Parathyroid adenoma (tissue), 2 donors: Measurements from ENCODE around the gene DAB2IP.
A peak's percentile ranks its signal among the peaks of the same experiment; 100 is the strongest.

Experiments used
- H2AFZ ChIP-seq: fragments of 300-600 bp; sonication (generic); one replicate; pipeline ENCODE4 v1.7.0; 2017; ENCODE audit warnings: antibody characterized with exemption, mild to moderate bottlenecking
- H3K27ac ChIP-seq: fragments of 300-600 bp; sonication (generic); one replicate; pipeline ENCODE4 v1.7.0; 2017
- H3K27me3 ChIP-seq: fragments of 300-600 bp; sonication (generic); one replicate; pipeline ENCODE4 v1.7.0; 2017; ENCODE audit warnings: low read length; ENCODE audit not compliant: control insufficient read depth, insufficient read depth
- H3K36me3 ChIP-seq: fragments of 300-600 bp; sonication (generic); one replicate; pipeline ENCODE4 v1.7.0; 2017; ENCODE audit warnings: low read length; ENCODE audit not compliant: control insufficient read depth, insufficient read depth
- H3K4me1 ChIP-seq: fragments of 300-600 bp; sonication (generic); one replicate; pipeline ENCODE4 v1.7.0; 2017; ENCODE audit warnings: control low read depth
- H3K4me2 ChIP-seq: fragments of 300-600 bp; sonication (generic); one replicate; pipeline ENCODE4 v1.7.0; 2017; ENCODE audit warnings: low read length
- H3K4me3 ChIP-seq: fragments of 300-600 bp; sonication (generic); one replicate; pipeline ENCODE4 v1.7.0; 2017; ENCODE audit warnings: low read depth, low read length
- H3K79me2 ChIP-seq: fragments of 300-600 bp; sonication (generic); one replicate; pipeline ENCODE4 v1.7.0; 2017; ENCODE audit warnings: control low read depth
- H3K9ac ChIP-seq: fragments of 300-600 bp; sonication (generic); one replicate; pipeline ENCODE4 v1.7.0; 2017; ENCODE audit warnings: mild to moderate bottlenecking
- H3K9me3 ChIP-seq: fragments of 300-600 bp; sonication (generic); one replicate; pipeline ENCODE4 v1.7.0; 2017; ENCODE audit warnings: low read length; ENCODE audit not compliant: control insufficient read depth
- CTCF ChIP-seq: fragments of 300-600 bp; sonication (generic); IDR thresholded peaks from one replicate; pipeline ENCODE4 v1.7.0; 2017; ENCODE audit warnings: antibody characterized with exemption, mild to moderate bottlenecking
- donor health status: primary hyperparathyroidism.

Gene DAB2IP

GRCh38 chr9:121685795-121686377 lies 34.5 kb downstream of the DAB2IP start:
- Histone ChIP-seq H3K27ac (no peak overlapping the region), H3K79me2 (no peaks in the 10 kb centered on the region), H2AFZ (no peak overlapping the region), H3K4me1 (no peaks in the 10 kb centered on the region), H3K9me3 (no peaks in the 10 kb centered on the region), H3K4me2 (no peak overlapping the region), H3K27me3 (no peaks in the 10 kb centered on the region), H3K36me3 (no peaks in the 10 kb centered on the region), H3K9ac (no peak overlapping the region), H3K4me3 (no peak overlapping the region)
- no peak for TF ChIP-seq CTCF

GRCh38 chr9:121686930-121687541 lies 35.6 kb downstream of the DAB2IP start:
- no peak overlapping the region for H3K4me2 ChIP-seq
- peak; percentile 62 for TF ChIP-seq CTCF
- no peaks in the 10 kb centered on the region for H3K9me3 ChIP-seq
- H3K36me3 ChIP-seq = no peaks in the 10 kb centered on the region
- no peak overlapping the region for H3K27ac ChIP-seq
- H3K79me2 ChIP-seq = no peaks in the 10 kb centered on the region
- H3K27me3 ChIP-seq = no peaks in the 10 kb centered on the region
- H3K9ac ChIP-seq = no peak overlapping the region
- H3K4me3 ChIP-seq = no peak overlapping the region
- no peak overlapping the region for H2AFZ ChIP-seq
- H3K4me1 ChIP-seq = no peaks in the 10 kb centered on the region

GRCh38 chr9:121688146-121688680 lies 36.8 kb downstream of the DAB2IP start:
- no peaks in the 10 kb centered on the region for H3K27me3 ChIP-seq
- no peaks in the 10 kb centered on the region for H3K9me3 ChIP-seq
- H3K4me2 ChIP-seq = no peak overlapping the region
- H3K27ac ChIP-seq = no peak overlapping the region
- no peak overlapping the region for H2AFZ ChIP-seq
- H3K9ac ChIP-seq = no peak overlapping the region
- no peaks in the 10 kb centered on the region for H3K36me3 ChIP-seq
- H3K4me1 ChIP-seq = no peaks in the 10 kb centered on the region
- no peak overlapping the region for H3K4me3 ChIP-seq
- no peak for TF ChIP-seq CTCF
- H3K79me2 ChIP-seq = no peaks in the 10 kb centered on the region

- no peak overlapping the region for H3K4me2 ChIP-seq
- H3K9ac ChIP-seq = no peak overlapping the region
- H3K4me1 ChIP-seq = no peaks in the 10 kb centered on the region
- no peaks in the 10 kb centered on the region for H3K9me3 ChIP-seq
- TF ChIP-seq CTCF = no peak
- H3K4me3 ChIP-seq = no peak overlapping the region
- no peak overlapping the region for H2AFZ ChIP-seq
- H3K27me3 ChIP-seq = no peaks in the 10 kb centered on the region
- no peaks in the 10 kb centered on the region for H3K79me2 ChIP-seq
- H3K27ac ChIP-seq = no peak overlapping the region
- no peaks in the 10 kb centered on the region for H3K36me3 ChIP-seq
These were observed 37.2 kb downstream of the DAB2IP start for GRCh38 chr9:121688681-121689080.
